Erythroblast (primary cell): Measurements from ENCODE around the gene REPS2.

Source experiments
- GATA1 ChIP-seq: IDR thresholded peaks from 2 replicates; pipeline ENCODE4 v1.6.1; 2011; ENCODE audit warnings: low read depth, mild to moderate bottlenecking, control low read depth, low read length, moderate library complexity
- POLR2A ChIP-seq: IDR thresholded peaks from 2 replicates; pipeline ENCODE4 v1.6.1; 2011; ENCODE audit warnings: mild to moderate bottlenecking, low read length

GRCh38 chrX:16997313-16997712 is 50.9 kb downstream of the REPS2 start:
- no peak for TF ChIP-seq POLR2A
- TF ChIP-seq GATA1 = no peak
